ENCODE data around the gene CEP104. TPM values are rescaled to one million over a fixed set of nuclear protein-coding genes. Genes with fewer than 3 reads are reported as not detected.

Gene CEP104
- total and polyA plus RNA-seq, 4 donors = 7.5 to 23.2 (median 12.0) TPM

DNA sequence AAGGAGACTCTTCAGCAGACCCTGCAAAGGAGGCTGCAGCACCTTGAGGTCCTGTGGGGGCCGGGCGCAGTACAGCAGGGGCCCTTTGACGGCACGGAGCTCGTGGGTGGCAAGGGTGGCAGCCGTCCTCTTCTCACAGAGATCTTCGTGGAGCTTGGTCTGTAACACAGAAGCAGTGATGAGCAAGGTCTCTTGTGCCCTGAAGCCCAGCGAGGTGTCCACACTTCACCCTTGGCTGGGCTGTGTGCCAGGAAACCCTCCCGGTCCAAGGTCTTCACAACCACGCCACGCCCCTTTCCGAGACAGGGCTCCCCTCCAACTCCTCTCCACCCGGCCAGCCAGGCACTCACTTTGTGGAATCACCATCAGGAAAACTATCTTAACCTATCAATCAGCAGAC is 72.0 kb downstream of the CEP104 start:
- Histone ChIP-seq H3K9ac (ENCODE audit: low read depth in 1 of 2, low read length in 2 of 2) (no peak overlapping the region), H3K27ac (ENCODE audit: low read depth in 1 of 2, low read length in 2 of 2) (no peak overlapping the region), H3K4me1 (ENCODE audit: control insufficient read depth in 4 of 4, insufficient read depth in 4 of 4, low read length in 3 of 4) (peaks cover 0 to 25% (median 10%) of the 10 kb centered on the region in 4 donors), H3K4me3 (ENCODE audit: low read depth in 1 of 3, low read length in 3 of 3) (no peak overlapping the region), H3K9me3 (ENCODE audit: control insufficient read depth in 4 of 4, low read length in 3 of 4) (no peaks in the 10 kb centered on the region), H3K36me3 (ENCODE audit: control insufficient read depth in 4 of 4, insufficient read depth in 3 of 4, low read depth in 1 of 4, low read length in 3 of 4) (peaks cover 28 to 59% (median 30%) of the 10 kb centered on the region in 4 donors), H3K27me3 (ENCODE audit: control insufficient read depth in 4 of 4, insufficient read depth in 4 of 4, low read length in 3 of 4) (no peaks in the 10 kb centered on the region)
- no peak for TF ChIP-seq HNF4G (IDR thresholded peaks at IDR 0.05)
- TF ChIP-seq RAD21 (IDR thresholded peaks at IDR 0.05) = no peak
- no peak for TF ChIP-seq JUND (IDR thresholded peaks at IDR 0.05)
- peak; percentile 14 for TF ChIP-seq SP1 (IDR thresholded peaks at IDR 0.05)
- TF ChIP-seq GABPA (IDR thresholded peaks at IDR 0.05 in 1 of 2, conservative IDR thresholded peaks at IDR 0.05 in 1 of 2) = no peak
- TF ChIP-seq NR2F2 (IDR thresholded peaks at IDR 0.05) = no peak
- no peak for TF ChIP-seq TAF1 (conservative IDR thresholded peaks at IDR 0.05)
- TF ChIP-seq HNF4A (conservative IDR thresholded peaks at IDR 0.05) = peak; percentile 24 to 55
- no peak for TF ChIP-seq FOXA2 (IDR thresholded peaks at IDR 0.05)
- 55% methylated on average over 13 of the region's 13 CpGs for WGBS
- peak; percentile 81 for DNase-seq (ENCODE audit: low spot score)

DNA sequence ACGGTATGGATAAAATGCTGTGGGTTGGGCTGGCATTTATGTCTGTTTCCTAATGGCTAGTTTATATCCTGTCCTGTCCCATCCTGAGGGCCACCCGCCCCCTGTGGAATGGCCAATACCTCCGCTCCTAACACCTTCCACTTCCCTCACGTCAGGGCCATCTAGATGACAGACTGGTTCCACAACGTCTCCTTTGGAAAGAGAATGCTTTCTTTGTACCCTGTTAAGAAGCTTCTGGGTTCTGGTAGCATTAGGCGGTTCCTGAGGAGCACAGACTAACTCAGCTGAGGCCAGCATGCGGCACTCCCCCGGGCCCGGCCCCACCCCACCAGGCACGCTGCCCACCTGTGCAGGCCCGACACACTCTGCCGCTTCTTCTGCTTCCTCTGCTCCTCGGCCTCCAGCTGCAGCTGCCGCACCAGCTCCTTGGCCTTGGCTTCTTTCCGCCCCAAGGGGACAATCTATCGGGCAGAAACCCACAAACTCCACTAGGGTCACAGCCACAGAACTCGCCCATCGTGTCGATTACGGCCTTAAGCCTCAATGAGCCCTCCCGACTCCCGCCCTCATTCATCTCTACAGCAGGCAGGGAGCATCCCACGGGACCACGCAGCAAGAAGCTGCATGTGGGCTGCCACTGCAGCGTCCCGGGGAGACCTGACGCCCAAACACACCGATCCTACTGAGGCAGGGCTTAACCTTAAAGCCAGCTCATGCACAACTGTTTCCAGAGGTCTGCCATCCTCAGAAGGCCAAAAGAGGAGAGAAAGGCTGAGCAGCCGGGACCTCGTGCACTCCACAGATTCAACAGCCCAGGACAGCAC is 73.1 kb downstream of the CEP104 start:
- no peak overlapping the region for H3K9ac ChIP-seq (ENCODE audit: low read depth in 1 of 2, low read length in 2 of 2)
- DNase-seq (ENCODE audit: low spot score) = no peak
- TF ChIP-seq RAD21 (IDR thresholded peaks at IDR 0.05) (no peak), GABPA (IDR thresholded peaks at IDR 0.05 in 1 of 2, conservative IDR thresholded peaks at IDR 0.05 in 1 of 2) (no peak), RXRA (IDR thresholded peaks at IDR 0.05) (no peak), EGR1 (IDR thresholded peaks at IDR 0.05; ENCODE audit: low read depth in 2 of 2) (no peak), FOXA1 (IDR thresholded peaks at IDR 0.05) (no peak), TAF1 (conservative IDR thresholded peaks at IDR 0.05) (no peak), NR2F2 (IDR thresholded peaks at IDR 0.05) (no peak), YY1 (IDR thresholded peaks at IDR 0.05) (no peak)
- TF ChIP-seq, protein P1, sequence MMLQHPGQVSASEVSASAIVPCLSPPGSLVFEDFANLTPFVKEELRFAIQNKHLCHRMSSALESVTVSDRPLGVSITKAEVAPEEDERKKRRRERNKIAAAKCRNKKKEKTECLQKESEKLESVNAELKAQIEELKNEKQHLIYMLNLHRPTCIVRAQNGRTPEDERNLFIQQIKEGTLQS (IDR thresholded peaks at IDR 0.05) = no peak
- TF ChIP-seq, protein P2, sequence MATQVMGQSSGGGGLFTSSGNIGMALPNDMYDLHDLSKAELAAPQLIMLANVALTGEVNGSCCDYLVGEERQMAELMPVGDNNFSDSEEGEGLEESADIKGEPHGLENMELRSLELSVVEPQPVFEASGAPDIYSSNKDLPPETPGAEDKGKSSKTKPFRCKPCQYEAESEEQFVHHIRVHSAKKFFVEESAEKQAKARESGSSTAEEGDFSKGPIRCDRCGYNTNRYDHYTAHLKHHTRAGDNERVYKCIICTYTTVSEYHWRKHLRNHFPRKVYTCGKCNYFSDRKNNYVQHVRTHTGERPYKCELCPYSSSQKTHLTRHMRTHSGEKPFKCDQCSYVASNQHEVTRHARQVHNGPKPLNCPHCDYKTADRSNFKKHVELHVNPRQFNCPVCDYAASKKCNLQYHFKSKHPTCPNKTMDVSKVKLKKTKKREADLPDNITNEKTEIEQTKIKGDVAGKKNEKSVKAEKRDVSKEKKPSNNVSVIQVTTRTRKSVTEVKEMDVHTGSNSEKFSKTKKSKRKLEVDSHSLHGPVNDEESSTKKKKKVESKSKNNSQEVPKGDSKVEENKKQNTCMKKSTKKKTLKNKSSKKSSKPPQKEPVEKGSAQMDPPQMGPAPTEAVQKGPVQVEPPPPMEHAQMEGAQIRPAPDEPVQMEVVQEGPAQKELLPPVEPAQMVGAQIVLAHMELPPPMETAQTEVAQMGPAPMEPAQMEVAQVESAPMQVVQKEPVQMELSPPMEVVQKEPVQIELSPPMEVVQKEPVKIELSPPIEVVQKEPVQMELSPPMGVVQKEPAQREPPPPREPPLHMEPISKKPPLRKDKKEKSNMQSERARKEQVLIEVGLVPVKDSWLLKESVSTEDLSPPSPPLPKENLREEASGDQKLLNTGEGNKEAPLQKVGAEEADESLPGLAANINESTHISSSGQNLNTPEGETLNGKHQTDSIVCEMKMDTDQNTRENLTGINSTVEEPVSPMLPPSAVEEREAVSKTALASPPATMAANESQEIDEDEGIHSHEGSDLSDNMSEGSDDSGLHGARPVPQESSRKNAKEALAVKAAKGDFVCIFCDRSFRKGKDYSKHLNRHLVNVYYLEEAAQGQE (IDR thresholded peaks at IDR 0.05) = no peak
- TF ChIP-seq, protein P3, sequence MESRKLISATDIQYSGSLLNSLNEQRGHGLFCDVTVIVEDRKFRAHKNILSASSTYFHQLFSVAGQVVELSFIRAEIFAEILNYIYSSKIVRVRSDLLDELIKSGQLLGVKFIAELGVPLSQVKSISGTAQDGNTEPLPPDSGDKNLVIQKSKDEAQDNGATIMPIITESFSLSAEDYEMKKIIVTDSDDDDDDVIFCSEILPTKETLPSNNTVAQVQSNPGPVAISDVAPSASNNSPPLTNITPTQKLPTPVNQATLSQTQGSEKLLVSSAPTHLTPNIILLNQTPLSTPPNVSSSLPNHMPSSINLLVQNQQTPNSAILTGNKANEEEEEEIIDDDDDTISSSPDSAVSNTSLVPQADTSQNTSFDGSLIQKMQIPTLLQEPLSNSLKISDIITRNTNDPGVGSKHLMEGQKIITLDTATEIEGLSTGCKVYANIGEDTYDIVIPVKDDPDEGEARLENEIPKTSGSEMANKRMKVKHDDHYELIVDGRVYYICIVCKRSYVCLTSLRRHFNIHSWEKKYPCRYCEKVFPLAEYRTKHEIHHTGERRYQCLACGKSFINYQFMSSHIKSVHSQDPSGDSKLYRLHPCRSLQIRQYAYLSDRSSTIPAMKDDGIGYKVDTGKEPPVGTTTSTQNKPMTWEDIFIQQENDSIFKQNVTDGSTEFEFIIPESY (IDR thresholded peaks at IDR 0.05) = no peak
- TF ChIP-seq, protein P4, sequence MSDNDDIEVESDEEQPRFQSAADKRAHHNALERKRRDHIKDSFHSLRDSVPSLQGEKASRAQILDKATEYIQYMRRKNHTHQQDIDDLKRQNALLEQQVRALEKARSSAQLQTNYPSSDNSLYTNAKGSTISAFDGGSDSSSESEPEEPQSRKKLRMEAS (IDR thresholded peaks at IDR 0.05) = no peak

More for the DNA sequence above, 73.1 kb downstream of the CEP104 start:
- Histone ChIP-seq H3K27ac (ENCODE audit: low read depth in 1 of 2, low read length in 2 of 2) (no peak overlapping the region), H3K36me3 (ENCODE audit: control insufficient read depth in 4 of 4, insufficient read depth in 3 of 4, low read depth in 1 of 4, low read length in 3 of 4) (peaks cover 27 to 69% (median 37%) of the 10 kb centered on the region in 4 donors), H3K4me3 (ENCODE audit: low read depth in 1 of 3, low read length in 3 of 3) (no peak overlapping the region), H3K9me3 (ENCODE audit: control insufficient read depth in 4 of 4, low read length in 3 of 4) (no peaks in the 10 kb centered on the region), H3K27me3 (ENCODE audit: control insufficient read depth in 4 of 4, insufficient read depth in 4 of 4, low read length in 3 of 4) (no peaks in the 10 kb centered on the region), H3K4me1 (ENCODE audit: control insufficient read depth in 4 of 4, insufficient read depth in 4 of 4, low read length in 3 of 4) (peaks cover 0 to 15% (median 9%) of the 10 kb centered on the region in 4 donors)
- WGBS = 96% methylated on average over 30 of the region's 30 CpGs

Measured in liver (tissue), 9 donors.